ELF-1 (cell line): ENCODE data around the gene NMNAT1.
"Not testable (repeated sequence)": the region's sequence is repeated elsewhere in the genome, so short reads cannot be mapped to it uniquely, and the experiment has no call there.

Experiments used
- DNase-seq: peaks from one replicate; pipeline ENCODE4 v3.0.0-alpha.2; 2016; ENCODE audit warnings: low read depth, low spot score

NMNAT1 gene

DNA sequence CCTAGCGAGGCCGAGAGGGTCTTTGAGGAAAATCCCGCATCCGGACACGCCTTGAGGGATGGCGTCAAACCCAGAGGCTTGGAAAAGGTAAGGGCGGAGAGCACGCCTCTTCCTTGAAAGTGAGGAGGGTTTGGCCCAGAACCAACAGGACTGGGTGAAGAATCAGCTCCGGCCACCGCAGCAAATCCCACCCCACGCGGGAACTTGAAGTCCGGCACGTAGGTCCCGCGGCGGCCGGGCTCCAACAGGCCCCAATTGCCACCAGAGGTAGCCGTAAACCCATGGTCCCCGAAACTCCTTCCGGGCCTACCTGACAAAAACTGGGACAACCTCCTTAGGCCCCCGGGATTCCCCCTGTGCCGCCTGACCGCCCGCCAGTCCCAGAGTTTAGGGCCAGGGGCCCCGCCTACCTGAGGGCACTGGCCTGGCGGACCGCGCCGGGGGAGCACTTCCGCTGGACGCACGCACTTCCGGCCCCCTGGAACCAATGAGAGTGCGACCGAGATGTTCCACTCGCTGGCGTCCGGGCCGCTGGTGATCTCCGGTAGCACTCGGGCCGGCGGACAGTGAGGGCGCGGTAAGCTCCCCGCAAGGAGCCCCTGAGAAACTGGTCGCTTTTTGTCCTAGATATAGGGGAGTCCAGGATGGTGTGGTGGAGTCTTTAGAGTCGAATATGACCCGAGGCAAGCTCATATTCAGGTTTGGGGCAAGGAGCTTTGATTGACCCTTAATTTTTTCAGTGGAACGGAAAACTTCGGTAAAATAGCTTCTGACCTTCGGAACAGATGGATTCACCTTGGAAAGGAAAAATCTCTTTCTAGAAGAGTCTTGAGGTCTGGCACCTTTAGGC, at the start of gene NMNAT1, which contains the start of gene LZIC:
Gene NMNAT1, plus strand, starts transcription at position 537 of the 850 bp plus-strand sequence. CDS start 28,599 bp downstream, outside the sequence.
Gene LZIC, minus strand, starts transcription at position 453 of the 850 bp plus-strand sequence. CDS start 6,772 bp downstream, outside the sequence.
- DNase-seq = peak; percentile 97

DNA sequence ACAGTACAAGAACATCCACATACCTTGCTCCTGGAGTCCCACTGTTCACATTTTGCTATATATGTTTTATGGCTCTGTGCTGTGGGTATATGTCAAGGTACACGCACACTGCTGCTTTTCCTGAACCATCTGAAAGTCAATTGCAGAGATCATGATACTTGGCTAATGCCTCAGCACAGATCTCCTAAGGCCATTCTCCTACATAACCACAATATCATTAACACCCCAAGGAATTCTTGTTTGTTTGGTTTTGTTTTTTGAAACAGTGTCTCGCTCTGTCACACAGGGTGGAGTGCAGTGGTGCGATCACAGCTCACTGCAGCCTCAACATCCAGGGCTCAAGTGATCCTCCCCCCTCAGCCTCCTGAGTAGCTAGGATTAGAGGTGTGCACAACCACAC, 49.2 kb upstream of the NMNAT1 start:
- no peak for DNase-seq

DNA sequence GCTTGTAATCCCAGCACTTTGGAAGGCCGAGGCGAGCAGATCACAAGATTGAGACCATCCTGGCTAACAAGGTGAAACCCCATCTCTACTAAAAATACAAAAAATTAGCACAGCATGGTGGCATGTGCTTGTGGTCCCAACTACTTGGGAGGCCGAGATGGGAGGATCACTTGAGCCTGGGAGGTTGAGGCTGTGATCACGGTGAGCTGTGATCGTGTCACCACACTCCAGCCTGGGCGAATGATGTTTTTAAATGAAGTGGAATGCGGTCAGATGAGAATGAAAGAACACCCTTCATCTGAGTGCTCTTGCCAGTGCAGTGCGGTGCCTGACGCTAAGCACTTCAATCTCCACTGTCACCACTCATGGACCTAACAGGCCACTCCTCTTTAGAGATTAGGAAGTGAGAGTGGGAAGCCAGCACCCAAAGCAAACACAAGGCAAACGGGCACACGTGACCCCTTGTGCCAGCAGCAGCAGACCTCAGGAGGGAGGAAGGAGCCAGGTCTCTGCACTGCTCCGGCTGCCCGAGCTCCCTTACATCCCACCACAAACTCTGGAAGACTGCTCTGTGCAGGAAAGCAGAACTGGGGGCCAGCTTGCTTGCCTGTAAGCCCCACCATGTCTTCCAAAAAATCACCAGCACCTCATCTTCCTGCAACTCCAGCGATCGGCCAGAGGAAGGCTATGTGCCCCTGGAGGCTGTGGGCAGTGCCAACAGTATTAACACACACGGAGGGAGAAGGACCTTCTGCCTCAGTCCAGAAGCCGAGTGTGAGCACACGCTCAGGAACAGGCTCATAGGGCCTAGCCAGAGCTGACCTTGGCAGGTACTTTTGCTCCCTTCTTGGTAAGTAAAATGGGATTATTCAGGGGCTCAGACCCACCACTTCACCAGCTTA, 42.9 kb upstream of the NMNAT1 start:
- no peak for DNase-seq

DNA sequence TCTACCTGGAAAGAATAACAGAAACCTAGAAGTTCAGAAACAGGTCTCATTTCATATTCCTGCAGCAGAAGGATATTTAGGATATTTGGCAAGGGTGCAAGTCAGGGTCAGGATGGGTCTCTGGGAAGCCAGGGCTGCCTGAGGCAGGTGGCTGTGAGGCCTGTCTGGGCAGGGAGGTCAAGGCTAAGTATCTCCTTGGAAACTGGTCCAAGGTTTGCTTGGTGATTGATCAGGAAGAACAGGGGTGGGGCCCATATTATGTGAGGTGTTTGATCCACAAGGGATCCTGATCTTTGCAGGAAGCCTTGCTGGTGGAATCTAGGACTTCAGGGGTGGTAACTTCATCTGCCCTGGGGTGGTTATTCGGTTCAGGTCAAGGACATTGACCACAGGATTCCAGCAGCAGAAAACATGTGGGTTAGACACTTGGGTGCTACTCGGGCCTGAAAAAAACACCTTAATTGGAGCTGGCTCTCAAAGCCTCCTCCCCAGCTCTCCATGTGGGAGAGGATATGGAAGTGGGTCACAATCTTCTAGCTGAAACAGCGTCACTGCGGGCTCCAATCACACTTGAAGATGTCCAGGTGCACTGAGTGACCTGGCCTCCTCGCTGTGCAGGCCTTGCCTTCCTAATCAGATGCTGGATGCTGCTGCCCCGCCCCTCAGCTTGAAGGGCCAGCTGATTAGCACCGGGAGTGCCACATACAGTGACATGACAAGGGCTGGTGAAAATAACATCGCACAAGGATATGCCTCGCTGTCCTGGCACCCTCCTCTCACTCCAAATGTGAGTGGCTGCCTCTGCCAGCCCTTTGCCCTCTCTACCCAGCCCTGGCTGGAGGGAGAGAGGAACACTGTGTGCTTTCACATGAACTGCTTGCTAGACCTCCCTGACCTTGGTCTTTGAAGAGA, 41.9 kb upstream of the NMNAT1 start:
- no peak for DNase-seq

DNA sequence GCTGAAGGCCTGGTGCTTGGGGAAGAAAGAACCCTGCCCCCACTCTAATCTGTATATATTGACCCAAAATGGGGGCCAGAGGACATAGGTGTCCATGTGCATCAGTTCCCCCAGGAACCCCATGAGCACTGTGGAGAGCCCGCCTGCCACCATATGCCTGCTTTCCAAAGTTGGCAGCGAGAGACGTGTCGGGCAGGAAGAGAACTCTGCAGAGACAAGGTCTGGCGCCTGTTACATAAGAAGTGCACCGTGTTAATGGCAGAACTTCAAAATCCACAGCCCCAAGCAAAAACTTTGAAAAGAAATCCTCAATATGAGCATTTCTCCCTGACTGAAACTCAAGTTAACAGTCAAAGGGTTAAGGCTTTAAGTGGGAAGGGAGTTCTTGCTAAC, 41.2 kb upstream of the NMNAT1 start:
- no peak for DNase-seq

DNA sequence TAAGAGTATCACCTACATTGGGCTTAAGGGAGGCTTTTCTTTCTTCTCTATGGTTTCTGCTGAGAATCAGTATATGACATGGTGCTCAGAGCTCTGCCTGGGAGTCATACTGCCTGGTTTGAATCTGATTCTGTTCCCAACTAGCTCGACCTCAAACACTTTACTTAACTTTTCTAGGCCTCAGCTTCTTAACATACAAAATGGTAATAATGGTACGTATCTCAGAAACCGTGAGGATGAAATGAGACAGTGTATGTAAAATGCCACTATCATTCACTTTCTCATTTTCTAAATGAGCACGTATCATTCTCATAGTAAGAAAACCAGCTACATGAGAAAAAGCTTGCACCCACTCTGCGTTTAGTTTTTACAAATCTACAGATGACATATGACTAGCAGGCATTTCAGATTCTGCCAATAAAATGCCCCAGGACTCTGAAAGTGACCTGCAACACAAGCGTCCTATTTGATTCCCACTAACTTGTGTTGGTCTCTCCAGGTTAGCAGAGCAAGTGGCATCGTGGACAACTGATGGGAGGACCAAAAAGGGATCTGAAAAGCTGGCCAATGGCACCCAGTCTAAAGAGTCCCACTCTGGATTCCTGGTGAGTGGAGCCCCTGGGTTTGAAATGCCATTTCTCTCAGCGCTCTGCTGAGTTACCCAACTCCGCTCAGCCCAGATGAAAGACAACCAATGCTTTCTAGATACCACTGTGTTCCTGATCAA, 39.3 kb upstream of the NMNAT1 start:
- DNase-seq = no peak

DNA sequence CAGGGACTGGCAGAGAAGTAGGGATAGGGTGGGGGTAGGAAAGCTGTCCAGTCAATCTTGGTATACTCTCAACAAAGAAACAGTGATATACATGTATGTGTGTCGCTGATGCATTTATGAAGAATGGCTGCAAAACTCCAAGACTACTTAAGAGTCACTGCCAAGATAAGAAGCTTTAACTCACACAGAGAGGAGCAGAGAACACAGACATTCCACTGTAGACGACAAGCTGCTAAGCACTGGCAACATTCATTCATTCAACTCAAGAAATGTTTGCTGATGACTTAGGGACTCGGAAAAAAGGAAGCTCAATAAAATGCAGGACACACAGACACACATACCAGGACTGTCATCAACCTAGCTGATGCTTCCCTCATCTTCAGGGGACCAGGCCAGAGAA, 38.7 kb upstream of the NMNAT1 start:
- no peak for DNase-seq

DNA sequence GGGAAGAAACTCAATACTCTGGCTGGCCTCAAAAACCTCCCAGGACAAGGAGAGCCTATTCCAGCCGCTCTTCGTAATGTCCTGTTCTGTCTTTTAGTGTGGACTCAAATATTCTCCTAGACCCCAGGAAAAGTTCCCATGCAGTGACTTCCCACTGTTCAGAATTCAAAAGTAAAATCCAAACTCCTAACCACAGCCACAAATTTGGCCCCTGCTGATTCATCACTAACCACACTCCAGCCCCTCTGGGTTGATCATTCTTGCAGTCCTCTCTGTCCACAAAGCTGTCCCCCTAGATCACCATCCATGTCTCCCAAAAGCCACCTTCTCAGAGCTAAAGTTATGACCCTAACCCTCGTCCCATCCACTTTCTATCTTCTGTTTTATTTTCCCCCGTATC, 38.3 kb upstream of the NMNAT1 start:
- DNase-seq = no peak

DNA sequence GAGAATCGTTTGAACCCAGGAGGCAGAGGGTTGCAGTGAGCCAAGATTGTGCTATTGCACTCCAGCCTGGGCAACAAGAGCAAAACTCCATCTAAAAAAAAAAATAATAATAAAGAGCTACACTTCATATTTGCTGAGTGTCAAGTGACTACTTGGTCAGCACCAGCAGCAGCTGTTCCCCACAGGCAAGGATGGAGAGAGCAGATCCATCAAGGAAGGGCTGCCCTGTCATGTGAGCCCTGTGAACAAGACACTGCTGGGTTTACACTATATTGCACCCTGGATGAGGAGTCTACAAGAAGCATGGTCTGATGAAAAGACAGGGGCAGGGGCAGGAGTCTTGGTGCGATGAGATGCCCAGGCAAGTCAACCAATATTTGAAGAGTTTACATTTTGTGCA, 36.8 kb upstream of the NMNAT1 start:
- DNase-seq = no peak

DNA sequence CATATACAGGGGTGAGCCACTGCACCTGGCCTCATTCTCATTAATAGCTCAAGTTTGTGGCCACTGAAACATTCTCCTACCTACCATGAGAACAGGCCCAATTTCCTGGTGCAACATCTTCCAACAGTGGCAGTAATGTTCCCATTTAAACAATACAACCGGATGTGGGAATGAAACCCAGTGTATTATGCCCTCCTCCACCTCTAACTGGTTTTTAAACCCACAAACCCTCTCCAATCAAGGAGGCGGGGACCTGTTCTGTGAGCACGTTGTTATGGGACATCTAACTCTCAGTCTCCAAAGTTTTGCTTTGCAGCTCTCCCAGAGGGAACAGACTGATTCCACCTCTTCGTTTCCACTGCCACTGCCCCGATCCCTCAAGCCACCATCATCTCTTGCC, 35.8 kb upstream of the NMNAT1 start:
- no peak for DNase-seq

DNA sequence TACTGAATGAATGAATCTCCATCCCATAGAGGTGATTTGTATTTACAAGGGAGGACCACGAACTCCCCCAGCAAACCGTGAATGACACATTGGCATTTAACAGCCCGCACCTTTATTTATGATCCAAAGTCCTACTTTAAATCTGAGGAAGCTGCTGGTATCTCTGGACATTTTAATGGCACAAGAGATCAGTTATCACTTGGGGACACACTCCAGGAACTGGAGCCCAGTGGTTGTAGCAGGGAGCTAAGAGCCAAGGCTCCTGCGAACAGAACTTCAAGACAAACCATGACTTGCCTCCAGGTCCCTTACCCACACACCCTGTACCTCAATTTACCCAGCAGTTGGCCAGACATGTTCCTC, 34.4 kb upstream of the NMNAT1 start:
- DNase-seq = no peak

DNA sequence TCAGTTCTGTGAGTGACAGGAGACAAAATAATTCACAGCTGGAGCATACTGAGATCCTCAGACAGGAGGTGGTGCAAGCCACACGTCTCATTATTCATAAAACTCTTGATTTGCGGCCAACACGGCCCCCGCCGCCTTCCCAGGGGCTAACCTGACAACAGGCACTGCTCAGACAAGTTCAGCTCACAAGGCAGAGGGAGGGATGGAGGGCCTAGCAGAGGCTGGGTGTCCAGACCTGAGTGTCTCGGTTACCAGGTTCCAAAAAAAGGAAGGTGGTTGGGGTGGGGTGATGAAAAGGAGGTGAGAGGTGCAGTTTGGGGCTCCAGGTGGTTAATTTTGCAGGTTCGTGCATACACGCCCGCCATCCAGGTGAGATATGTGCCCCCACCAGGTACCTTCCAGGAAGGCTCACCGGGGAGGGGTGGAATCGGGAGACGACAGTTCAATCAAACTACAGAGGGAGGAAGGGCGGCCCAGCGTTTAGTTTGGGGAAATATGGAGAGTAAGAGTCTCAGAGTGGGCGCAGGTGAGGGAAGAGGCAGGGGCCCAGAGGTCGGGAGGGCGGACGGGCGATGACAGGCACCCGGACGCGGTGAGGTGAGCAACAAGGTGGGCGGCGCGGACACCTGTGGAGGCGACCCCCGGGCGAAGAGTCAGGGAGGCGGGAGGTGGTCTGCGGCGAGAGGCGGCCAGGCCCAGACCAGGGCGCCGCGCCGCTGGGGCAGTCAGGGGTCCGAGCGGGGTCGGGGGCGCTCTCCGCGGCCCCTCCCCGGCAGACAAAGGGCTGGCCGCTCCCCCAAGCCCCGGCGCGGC, 33.8 kb upstream of the NMNAT1 start:
- peak; percentile 36 for DNase-seq

DNA sequence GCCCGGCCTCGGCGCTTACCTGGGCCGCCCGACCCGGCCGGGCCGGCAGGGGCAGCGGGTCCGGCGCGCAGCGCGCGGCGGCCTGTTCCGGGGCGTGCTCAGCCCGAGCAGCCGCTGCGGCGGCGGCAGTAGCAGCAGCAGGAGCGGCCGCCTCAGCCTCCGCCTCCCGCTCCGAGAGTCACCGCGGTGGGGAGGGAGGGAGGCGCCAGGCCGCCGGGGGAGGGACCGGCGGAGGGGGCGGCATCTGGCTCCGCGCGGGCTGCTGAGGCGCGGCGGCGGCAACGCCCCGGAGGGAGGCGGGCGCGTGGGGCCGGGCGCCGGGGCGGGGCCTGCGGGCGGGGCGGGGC, 33.2 kb upstream of the NMNAT1 start, which contains the start of gene CTNNBIP1:
Gene CTNNBIP1, minus strand, starts transcription at position 194 of the 347 bp plus-strand sequence. CDS start 38,205 bp downstream, outside the sequence.
- DNase-seq = no peak

DNA sequence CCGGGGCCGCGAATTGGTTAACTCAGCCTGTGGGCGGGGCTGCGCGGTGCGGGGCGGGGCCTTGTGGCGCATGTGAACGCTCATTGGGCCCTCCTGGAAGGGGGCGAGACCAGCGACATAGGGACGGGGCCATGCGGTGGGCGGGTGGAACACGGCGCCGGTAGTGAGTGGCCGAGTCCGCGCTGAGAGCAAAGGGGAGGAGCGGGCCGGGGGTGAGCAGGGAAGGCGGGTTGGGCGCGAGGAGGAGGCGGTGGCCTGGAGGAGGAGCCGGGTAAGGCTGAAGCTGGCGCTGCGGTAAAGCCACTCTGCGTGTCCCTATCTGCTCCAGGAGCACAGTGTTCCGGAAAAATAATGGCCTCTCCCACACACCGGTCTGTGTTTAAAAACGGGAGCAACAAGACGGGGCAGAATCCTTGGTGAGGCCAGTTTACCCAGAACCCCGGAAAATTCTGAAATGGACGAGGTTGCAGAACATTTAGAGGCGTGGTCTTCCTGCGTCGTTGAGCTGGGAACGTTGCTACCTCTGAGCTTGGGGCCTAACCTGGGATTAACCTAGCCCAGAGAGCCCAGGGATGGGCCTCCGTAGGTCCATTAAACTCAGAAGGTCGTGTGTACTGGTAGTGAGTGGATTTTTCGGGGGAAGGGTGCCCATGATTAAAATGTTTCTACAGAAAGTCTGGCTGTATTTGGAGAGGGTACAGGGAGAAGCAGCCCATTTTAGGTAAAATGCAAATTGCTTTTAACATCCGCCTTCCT, 32.7 kb upstream of the NMNAT1 start:
- DNase-seq = peak; percentile 99

DNA sequence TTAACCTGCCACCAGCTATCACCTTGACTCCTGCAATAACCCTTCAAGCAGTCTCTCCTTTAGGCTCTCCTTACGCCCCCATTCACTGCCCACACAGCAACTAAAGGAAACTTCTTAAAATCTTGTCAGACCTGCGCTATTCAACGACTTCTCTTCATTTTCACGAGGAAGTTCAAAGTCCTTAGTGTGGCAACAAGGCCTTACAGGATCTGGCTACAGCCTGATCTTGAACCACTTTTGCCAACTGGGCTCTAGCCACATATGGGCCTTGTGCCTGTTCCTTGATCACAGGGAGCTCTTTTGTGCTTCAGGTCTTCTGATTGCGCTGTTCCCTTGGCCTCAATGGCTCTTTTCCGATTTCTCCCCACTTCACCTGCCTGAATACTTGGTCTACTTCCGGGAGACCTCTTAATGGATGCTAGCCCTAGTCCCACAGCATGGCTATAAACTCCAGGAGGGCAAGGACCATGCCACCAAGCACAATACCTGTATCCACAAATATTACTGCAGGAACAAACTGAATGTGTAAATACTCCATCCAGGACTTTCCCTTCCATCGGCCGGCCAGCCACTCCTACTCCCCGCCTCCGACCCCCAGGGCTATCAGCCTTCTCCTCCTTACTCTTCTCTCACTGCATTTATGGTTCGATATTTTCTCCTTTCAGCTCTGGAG, 30.9 kb upstream of the NMNAT1 start:
- DNase-seq = no peak

DNA sequence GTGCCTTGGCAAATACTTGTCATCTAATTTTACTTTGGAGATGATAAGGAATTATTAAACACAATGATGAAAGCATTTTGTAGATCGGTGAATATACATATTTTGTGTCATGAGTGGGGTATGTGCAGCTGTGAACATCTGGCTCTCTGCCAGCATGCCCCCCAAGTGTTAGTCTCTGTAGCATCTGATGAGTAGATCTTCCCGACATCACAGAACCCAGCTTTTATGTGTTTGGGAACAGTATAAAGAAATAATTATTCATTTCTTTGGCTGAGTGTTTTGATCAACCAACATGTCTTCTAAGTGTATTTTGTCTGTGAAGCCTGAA, 28.7 kb upstream of the NMNAT1 start:
- no peak for DNase-seq

DNA sequence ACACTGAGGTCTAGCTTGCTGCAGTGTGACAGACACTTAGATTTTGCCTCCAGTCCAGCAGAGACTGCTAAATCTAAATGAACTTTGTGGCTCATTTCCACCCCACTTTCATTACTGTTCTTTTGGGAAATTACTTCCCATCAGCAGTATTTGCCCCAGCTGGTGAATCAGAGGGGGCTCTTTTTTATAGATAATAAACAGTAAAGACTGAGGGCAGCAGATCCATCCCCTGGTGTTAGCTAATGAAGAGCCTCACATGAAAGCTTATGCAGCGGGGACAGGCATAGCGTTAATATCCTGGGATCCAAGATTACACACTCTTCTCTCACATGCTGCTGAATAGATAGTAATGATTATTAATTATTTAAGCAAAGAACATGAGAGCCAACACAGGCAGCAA, 26.8 kb upstream of the NMNAT1 start:
- no peak for DNase-seq

DNA sequence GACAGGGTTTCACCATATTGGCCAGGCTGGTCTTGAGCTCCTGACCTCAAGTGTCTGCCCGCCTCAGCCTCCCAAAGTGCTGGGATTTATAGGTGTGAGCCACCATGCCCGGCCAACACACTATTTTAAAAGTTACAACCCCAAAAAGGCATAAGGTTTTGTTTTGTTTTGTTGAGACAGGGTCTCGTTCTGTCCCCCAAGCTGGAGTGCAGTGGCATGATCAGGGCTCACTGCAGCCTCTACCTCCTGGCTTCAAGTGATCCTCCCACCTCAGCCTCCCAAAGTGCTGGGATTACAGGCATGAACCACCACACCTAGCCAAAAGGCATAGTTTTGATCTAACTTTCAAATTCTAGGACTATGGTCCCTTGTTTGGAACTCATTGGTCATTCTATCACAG, 25.8 kb upstream of the NMNAT1 start:
- not testable (repeated sequence) for DNase-seq

DNA sequence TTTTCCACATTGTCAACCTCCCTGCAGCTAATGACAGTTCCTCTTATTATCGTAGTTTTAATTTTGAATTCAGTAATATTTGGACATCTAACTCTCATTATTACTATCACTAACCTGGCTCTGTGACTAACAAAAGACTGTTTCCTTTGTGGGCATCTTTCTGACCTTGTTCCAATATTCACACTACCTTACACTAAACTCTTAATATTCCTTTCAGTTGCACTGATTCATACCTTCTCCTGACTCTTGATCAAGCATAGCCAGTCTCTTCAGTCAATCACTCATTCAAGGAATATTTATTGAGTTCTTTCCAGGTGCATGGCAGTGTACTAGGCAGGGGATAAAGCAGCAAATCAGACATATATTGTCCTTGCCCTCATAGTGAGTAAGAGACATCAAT, 25.4 kb upstream of the NMNAT1 start:
- DNase-seq = no peak
